ENCODE results near the gene ELOVL3. TPM values are rescaled to one million over a fixed set of nuclear protein-coding genes. Genes with fewer than 3 reads are reported as not detected.
"Not testable (repeated sequence)": the region's sequence is repeated elsewhere in the genome, so short reads cannot be mapped to it uniquely, and the experiment has no call there.

Gene ELOVL3
- total and polyA plus RNA-seq, 9 donors, result 0.35 to 1.1 (median 0.57) TPM

DNA sequence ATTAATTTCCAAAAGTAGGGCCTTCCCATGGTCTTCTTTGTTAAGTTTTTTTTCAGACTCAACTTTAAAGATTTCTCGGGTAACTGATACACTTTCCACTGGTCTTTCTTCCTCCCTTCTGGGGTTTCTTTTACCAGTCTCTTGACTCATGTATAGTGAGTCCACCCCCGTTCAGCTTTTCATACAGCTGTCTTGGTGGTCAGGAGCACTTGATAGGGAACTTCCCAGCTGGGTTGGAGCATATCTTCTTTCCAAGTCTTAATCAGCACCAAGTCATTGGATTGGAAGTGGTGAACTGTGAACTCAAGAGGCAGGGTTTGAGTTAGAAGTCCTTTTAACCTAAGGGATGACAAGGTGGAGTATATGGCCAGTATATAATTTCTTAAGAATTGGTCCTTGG, 29.2 kb upstream of the ELOVL3 start:
- Histone ChIP-seq H3K4me1 (ENCODE audit: control insufficient read depth, insufficient read depth, low read length) (no peaks in the 10 kb centered on the region), H3K27me3 (ENCODE audit: control insufficient read depth, insufficient read depth, low read length) (no peaks in the 10 kb centered on the region), H3K27ac (ENCODE audit: low read length) (no peak overlapping the region), H3K4me3 (ENCODE audit: low read length) (no peak overlapping the region), H3K9me3 (replicated peaks; ENCODE audit: control insufficient read depth, low read depth, low read length) (peaks cover 7% of the 10 kb centered on the region), H3K36me3 (ENCODE audit: control insufficient read depth, insufficient read depth, low read length) (no peaks in the 10 kb centered on the region)
- no peak for DNase-seq
- WGBS (ENCODE audit: insufficient coverage), result no CpG with 5 or more reads among the region's 2 CpGs

DNA sequence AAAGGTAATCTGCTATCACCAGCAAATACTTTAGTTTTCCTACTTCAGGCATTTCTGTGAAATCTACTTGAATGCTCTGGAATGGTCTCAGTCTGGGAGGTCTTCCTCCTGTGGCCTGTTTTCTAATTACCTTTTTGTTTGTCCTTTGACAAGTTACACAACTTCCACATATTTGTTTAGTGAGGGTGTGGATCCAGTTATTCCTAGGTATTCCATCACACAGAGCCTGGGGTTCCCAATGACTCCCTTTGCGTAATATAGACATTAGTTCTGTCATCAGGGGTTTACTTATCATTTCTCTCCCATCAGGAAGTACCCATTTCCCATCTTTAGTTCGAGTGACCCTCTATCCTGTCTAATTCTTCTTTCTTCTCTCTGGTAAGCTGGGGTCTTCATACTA, 28.1 kb upstream of the ELOVL3 start:
- Histone ChIP-seq H3K4me3 (ENCODE audit: low read length) (no peak overlapping the region), H3K36me3 (ENCODE audit: control insufficient read depth, insufficient read depth, low read length) (no peaks in the 10 kb centered on the region), H3K27me3 (ENCODE audit: control insufficient read depth, insufficient read depth, low read length) (no peaks in the 10 kb centered on the region), H3K27ac (ENCODE audit: low read length) (no peak overlapping the region), H3K4me1 (ENCODE audit: control insufficient read depth, insufficient read depth, low read length) (no peaks in the 10 kb centered on the region), H3K9me3 (replicated peaks; ENCODE audit: control insufficient read depth, low read depth, low read length) (peaks cover 4% of the 10 kb centered on the region)
- no CpG with 5 or more reads among the region's 2 CpGs for WGBS (ENCODE audit: insufficient coverage)
- no peak for DNase-seq

DNA sequence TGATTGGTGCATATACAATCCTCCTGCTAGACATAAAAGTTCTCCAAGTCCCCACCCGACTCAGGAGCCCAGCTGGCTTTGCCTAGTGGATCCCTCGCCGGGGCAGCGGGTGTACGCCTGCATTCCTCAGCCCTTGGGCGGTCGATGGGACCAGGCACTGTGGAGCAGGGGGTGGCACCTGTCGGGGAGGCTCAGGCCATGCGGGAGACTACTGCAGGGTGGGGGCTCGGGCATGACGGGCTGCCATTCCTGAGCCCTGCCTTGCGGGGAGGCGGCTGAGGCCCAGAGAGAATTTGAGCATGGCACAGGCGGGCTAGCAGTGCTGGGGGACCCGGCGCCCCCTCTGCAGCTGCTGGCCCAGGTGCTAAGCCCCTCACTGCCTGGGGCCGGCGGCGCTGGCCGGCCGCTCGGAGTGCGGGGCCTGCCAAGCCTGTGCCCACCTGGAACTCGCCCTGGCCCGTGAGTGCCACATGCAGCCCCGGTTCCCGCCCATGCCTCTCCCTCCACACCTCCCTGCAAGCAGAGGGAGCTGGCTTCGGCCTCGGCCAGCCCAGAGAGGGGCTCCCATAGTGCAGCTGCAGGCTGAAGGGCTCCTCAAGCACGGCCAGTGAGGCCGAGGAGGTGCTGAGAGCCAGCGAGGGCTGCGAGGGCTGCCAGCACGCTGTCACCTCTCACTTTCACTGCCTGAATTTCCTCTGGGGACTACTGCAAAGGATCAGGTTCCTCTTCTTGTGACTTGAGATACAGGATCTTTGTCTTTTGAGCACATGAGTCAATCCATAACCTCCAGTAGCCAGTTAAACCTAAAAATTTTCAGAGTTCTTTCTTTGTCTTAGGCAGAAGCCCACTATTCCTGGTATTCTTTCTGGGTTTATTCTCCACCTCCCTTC, 25.1 kb upstream of the ELOVL3 start:
- no peaks in the 10 kb centered on the region for H3K36me3 ChIP-seq (ENCODE audit: control insufficient read depth, insufficient read depth, low read length)
- no peaks in the 10 kb centered on the region for H3K27me3 ChIP-seq (ENCODE audit: control insufficient read depth, insufficient read depth, low read length)
- 82% methylated on average over 31 of the region's 34 CpGs for WGBS (ENCODE audit: insufficient coverage)
- H3K4me3 ChIP-seq (ENCODE audit: low read length), result no peak overlapping the region
- H3K4me1 ChIP-seq (ENCODE audit: control insufficient read depth, insufficient read depth, low read length), result no peaks in the 10 kb centered on the region
- H3K27ac ChIP-seq (ENCODE audit: low read length), result no peak overlapping the region
- peaks cover 16% of the 10 kb centered on the region for H3K9me3 ChIP-seq (replicated peaks; ENCODE audit: control insufficient read depth, low read depth, low read length)
- no peak for DNase-seq

DNA sequence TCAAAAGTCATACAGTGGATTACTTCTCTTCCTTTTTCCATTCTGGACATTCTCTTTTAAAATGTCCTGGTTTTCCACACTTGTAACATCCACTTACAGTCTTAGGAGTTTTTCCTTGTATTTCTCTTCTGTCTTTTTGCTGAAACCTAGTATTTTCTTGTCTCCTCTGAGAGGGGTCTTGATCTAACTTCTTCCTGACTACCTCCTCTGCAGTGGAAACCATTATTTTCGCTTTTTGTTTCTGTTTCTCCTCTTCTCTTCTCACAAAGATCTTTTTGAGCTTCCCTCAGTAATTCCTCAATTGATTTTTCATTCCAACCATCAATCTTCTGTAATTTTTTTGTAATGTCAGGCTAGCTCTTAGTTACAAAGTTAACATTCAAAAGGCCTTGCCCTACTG, 23.7 kb upstream of the ELOVL3 start:
- Histone ChIP-seq H3K9me3 (replicated peaks; ENCODE audit: control insufficient read depth, low read depth, low read length) (peaks cover 16% of the 10 kb centered on the region), H3K36me3 (ENCODE audit: control insufficient read depth, insufficient read depth, low read length) (no peaks in the 10 kb centered on the region), H3K4me1 (ENCODE audit: control insufficient read depth, insufficient read depth, low read length) (no peaks in the 10 kb centered on the region), H3K27ac (ENCODE audit: low read length) (no peak overlapping the region), H3K4me3 (ENCODE audit: low read length) (no peak overlapping the region), H3K27me3 (ENCODE audit: control insufficient read depth, insufficient read depth, low read length) (no peaks in the 10 kb centered on the region)
- WGBS (ENCODE audit: insufficient coverage), result no CpG with 5 or more reads among the region's 1 CpG
- DNase-seq, result no peak

DNA sequence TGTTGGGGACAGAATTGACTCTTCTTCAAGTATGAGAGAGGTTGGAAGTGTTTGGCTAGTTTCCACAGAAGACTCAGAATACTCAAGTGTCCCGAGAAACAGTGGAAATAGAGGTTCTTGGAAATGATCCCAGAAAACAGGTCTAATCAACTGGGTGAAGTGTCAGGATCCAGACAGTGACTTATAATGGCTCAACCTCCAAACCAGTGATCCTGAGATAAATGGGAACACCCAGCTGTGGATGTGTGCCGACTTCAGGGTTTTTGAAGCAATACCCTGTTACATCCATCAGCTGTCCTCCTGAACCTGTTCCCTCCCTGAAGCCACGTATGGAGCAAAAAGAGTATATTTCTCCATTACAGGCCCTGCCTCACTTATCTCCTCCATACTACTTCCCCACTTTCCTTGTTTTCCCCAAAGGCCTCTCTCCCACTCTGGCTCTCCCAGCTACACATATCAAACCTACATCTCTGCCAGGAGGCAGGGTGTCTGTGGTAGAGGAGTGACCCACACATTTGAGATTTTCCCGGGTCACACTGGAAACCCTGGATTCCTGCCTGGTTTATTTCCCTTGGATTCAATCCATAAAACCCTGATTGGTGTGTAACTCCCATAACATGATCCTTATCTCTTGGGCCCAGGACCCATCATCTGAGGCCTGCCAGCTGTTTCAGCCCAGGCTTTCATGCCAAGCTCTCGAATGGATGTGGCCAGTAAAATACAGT, 17.6 kb upstream of the ELOVL3 start:
- Histone ChIP-seq H3K27me3 (ENCODE audit: control insufficient read depth, insufficient read depth, low read length) (no peaks in the 10 kb centered on the region), H3K27ac (ENCODE audit: low read length) (no peak overlapping the region), H3K4me3 (ENCODE audit: low read length) (no peak overlapping the region), H3K4me1 (ENCODE audit: control insufficient read depth, insufficient read depth, low read length) (no peaks in the 10 kb centered on the region), H3K36me3 (ENCODE audit: control insufficient read depth, insufficient read depth, low read length) (no peaks in the 10 kb centered on the region), H3K9me3 (replicated peaks; ENCODE audit: control insufficient read depth, low read depth, low read length) (peaks cover 12% of the 10 kb centered on the region)
- no peak for DNase-seq
- 58% methylated on average over 2 of the region's 5 CpGs for WGBS (ENCODE audit: insufficient coverage)

DNA sequence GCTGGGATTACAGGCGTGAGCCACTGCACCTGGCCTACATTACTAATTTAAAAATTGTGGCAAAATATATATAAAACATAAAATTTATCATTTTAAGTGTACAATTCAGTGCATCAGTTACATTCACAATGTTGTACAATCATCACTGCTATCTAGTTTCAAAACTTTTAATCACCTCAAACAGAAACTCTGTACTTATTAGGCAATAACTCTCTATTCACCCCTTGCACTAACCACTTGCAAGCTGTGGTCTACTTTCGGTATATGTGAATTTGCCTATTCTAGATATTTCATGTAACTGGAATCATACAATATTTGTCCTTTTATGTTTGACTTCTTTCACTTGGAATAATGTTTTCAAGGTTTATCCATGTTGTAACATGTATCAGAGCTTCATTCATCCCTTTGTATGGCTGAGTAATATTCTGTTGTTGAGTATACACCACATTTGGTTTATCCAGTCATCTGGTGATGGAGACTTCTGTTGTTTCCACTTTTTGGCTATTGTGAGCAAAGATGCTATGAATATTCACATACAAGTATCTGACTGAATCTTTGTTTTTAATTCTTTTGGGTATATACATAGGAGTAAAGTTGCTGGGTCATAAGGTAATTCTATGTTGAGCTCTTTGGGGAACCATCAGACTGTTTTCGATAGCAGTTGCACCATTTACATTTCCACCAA, 14.3 kb upstream of the ELOVL3 start:
- Histone ChIP-seq H3K27me3 (ENCODE audit: control insufficient read depth, insufficient read depth, low read length) (no peaks in the 10 kb centered on the region), H3K36me3 (ENCODE audit: control insufficient read depth, insufficient read depth, low read length) (no peaks in the 10 kb centered on the region), H3K4me3 (ENCODE audit: low read length) (no peak overlapping the region), H3K27ac (ENCODE audit: low read length) (no peak overlapping the region), H3K4me1 (ENCODE audit: control insufficient read depth, insufficient read depth, low read length) (no peaks in the 10 kb centered on the region), H3K9me3 (replicated peaks; ENCODE audit: control insufficient read depth, low read depth, low read length) (no peaks in the 10 kb centered on the region)
- no CpG with 5 or more reads among the region's 3 CpGs for WGBS (ENCODE audit: insufficient coverage)
- DNase-seq, result no peak

DNA sequence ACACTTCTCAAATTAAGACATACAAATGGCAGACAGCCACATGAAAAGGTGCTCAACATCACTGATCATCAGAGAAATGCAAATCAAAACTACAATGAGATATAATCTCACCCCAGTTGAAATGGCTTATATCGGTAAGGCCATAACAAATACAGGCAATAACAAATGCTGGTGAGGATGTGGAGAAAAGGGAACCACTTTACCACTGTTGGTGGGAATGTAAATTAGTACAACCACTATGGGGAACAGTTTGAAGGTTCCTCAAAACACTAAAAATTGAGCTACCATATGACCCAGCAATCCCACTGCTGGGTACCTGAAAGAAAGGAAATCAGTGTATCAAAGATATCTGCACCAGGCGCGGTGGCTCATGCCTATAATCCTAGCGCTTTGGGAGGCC, 12.5 kb upstream of the ELOVL3 start:
- not testable (repeated sequence) for H3K36me3 ChIP-seq (ENCODE audit: control insufficient read depth, insufficient read depth, low read length); H3K27ac ChIP-seq (ENCODE audit: low read length); DNase-seq; H3K4me1 ChIP-seq (ENCODE audit: control insufficient read depth, insufficient read depth, low read length); H3K27me3 ChIP-seq (ENCODE audit: control insufficient read depth, insufficient read depth, low read length); H3K4me3 ChIP-seq (ENCODE audit: low read length); H3K9me3 ChIP-seq (replicated peaks; ENCODE audit: control insufficient read depth, low read depth, low read length)
- WGBS (ENCODE audit: insufficient coverage), result 86% methylated on average over 2 of the region's 4 CpGs

DNA sequence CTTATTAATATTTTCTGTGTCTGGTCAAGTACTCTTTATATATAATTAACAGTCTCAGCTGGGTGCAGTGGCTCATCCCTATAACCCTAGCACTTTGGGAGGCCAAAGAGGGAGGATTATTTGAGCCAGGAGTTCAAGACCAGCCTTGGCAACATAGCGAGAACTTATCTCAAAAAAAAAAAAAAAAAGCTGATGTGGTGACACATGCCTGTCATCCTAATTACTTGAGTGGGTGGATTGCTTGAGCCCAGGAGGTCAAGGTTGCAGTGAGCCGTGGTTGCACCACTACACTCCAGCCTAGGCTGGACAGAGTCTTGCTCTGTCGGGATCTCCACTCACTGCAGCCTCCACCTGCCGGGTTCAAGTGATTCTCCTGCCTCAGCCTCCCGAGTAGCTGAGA, 6.7 kb upstream of the ELOVL3 start:
- H3K27me3 ChIP-seq (ENCODE audit: control insufficient read depth, insufficient read depth, low read length), result no peaks in the 10 kb centered on the region
- H3K9me3 ChIP-seq (replicated peaks; ENCODE audit: control insufficient read depth, low read depth, low read length), result no peaks in the 10 kb centered on the region
- H3K4me1 ChIP-seq (ENCODE audit: control insufficient read depth, insufficient read depth, low read length), result no peaks in the 10 kb centered on the region
- DNase-seq, result no peak
- no peak overlapping the region for H3K27ac ChIP-seq (ENCODE audit: low read length)
- 94% methylated on average over 3 of the region's 5 CpGs for WGBS (ENCODE audit: insufficient coverage)
- H3K36me3 ChIP-seq (ENCODE audit: control insufficient read depth, insufficient read depth, low read length), result no peaks in the 10 kb centered on the region
- no peak overlapping the region for H3K4me3 ChIP-seq (ENCODE audit: low read length)

DNA sequence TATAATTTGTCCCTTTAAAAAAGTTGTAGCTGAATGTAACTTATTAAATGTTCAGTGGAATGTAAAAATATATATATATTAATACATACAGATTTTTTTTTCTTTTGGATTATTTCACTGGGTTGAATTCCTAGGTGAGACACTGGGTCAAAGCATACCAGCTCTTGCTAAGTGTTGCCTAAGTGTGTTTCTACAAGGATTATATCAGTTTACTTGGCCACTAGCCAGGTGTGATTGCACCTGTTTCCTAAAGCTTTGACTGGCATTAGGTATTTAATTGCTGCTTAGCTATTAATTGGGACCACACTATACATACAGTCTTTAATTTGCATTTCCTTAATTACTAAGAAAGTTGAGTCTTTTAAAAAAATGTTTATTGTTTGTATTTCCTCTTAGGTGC, 5.5 kb upstream of the ELOVL3 start:
- no peak for DNase-seq
- Histone ChIP-seq H3K9me3 (replicated peaks; ENCODE audit: control insufficient read depth, low read depth, low read length) (no peaks in the 10 kb centered on the region), H3K4me3 (ENCODE audit: low read length) (no peak overlapping the region), H3K27me3 (ENCODE audit: control insufficient read depth, insufficient read depth, low read length) (no peaks in the 10 kb centered on the region), H3K4me1 (ENCODE audit: control insufficient read depth, insufficient read depth, low read length) (peaks cover 2% of the 10 kb centered on the region), H3K36me3 (ENCODE audit: control insufficient read depth, insufficient read depth, low read length) (no peaks in the 10 kb centered on the region), H3K27ac (ENCODE audit: low read length) (no peak overlapping the region)

DNA sequence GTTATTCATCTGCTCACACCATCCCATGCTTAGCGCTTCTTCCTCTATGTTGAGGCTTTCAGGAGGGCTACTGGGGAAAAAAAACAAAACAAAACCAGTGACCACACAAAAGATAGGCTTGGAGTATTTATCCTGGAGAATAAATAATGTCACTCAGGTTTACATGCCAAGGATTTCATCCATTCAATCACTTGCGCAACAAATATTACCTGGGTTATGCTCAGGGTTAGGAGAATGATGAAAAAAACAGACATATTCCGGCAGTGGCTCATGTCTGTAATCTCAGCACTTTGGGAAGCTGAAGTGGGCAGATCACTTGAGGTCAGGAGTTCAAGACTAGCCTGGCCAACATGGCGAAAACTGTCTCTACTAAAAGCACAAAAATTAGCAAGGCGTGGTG, 3.3 kb upstream of the ELOVL3 start:
- peaks cover 16% of the 10 kb centered on the region for H3K4me1 ChIP-seq (ENCODE audit: control insufficient read depth, insufficient read depth, low read length)
- H3K36me3 ChIP-seq (ENCODE audit: control insufficient read depth, insufficient read depth, low read length), result no peaks in the 10 kb centered on the region
- 54% methylated on average over 3 of the region's 5 CpGs for WGBS (ENCODE audit: insufficient coverage)
- DNase-seq, result no peak
- no peaks in the 10 kb centered on the region for H3K9me3 ChIP-seq (replicated peaks; ENCODE audit: control insufficient read depth, low read depth, low read length)
- no peak overlapping the region for H3K4me3 ChIP-seq (ENCODE audit: low read length)
- H3K27me3 ChIP-seq (ENCODE audit: control insufficient read depth, insufficient read depth, low read length), result peaks cover 6% of the 10 kb centered on the region
- no peak overlapping the region for H3K27ac ChIP-seq (ENCODE audit: low read length)

Measured in muscle of leg (tissue), 11 donors.